K562 (cell line): ENCODE results near the gene LILRA6. TPM values are rescaled to one million over a fixed set of nuclear protein-coding genes. Genes with fewer than 3 reads are reported as not detected.

Source experiments
- CHD4 ChIP-seq: fragments of 200-600 bp; sonication (generic); IDR thresholded peaks from 3 replicates; pipeline ENCODE4 v1.6.1; 2012; ENCODE audit warnings: low read depth, mild to moderate bottlenecking, mixed read lengths, low read length, inconsistent platforms; ENCODE audit not compliant: insufficient read depth, insufficient replicate concordance, poor library complexity, severe bottlenecking
- CTBP1 ChIP-seq: fragments of 450-650 bp; IDR thresholded peaks from 2 replicates; pipeline ENCODE4 v1.6.1; 2016; ENCODE audit warnings: borderline replicate concordance
- EWSR1 ChIP-seq: fragments of 450-650 bp; IDR thresholded peaks from 2 replicates; pipeline ENCODE4 v1.6.1; 2018; ENCODE audit warnings: borderline replicate concordance, mild to moderate bottlenecking, low read depth, moderate library complexity; ENCODE audit not compliant: partially characterized antibody
- FOXK1 ChIP-seq: sonication (generic); formaldehyde crosslinking; IDR thresholded peaks from 2 replicates; pipeline ENCODE4 v1.8.0; 2022; ENCODE audit warnings: missing genetic modification reagents, mild to moderate bottlenecking, borderline replicate concordance
- FUS ChIP-seq: fragments of 200-400 bp; formaldehyde crosslinking; optimal IDR thresholded peaks from 2 replicates; pipeline ENCODE3; 2017; ENCODE audit warnings: low read depth, low read length
- GATA2 ChIP-seq: sonication (generic); formaldehyde crosslinking; IDR thresholded peaks from 2 replicates; pipeline ENCODE4 v1.4.0; 2020; ENCODE audit warnings: mild to moderate bottlenecking, missing genetic modification reagents
- GATAD2B ChIP-seq: fragments of 450-650 bp; IDR thresholded peaks from 2 replicates; pipeline ENCODE4 v1.6.1; 2017; ENCODE audit warnings: mild to moderate bottlenecking, borderline replicate concordance
- HDAC3 ChIP-seq: fragments of 450-650 bp; IDR thresholded peaks from 2 replicates; pipeline ENCODE4 v1.6.1; 2018; ENCODE audit warnings: borderline replicate concordance, mild to moderate bottlenecking, moderate library complexity; ENCODE audit not compliant: partially characterized antibody
- PRMT5 ChIP-seq: sonication (generic); formaldehyde crosslinking; IDR thresholded peaks from 2 replicates; pipeline ENCODE4 v1.5.0; 2020; ENCODE audit warnings: missing genetic modification reagents
- PTBP1 ChIP-seq: fragments of 200-400 bp; formaldehyde crosslinking; IDR thresholded peaks from 2 replicates; pipeline ENCODE4 v1.6.1; 2017; ENCODE audit warnings: low read depth, low read length
- RBM39 ChIP-seq: fragments of 200-400 bp; formaldehyde crosslinking; optimal IDR thresholded peaks from 2 replicates; pipeline ENCODE3; 2018; ENCODE audit warnings: low read depth, low read length
- RFX1 ChIP-seq: fragments of 450-650 bp; IDR thresholded peaks from 2 replicates; pipeline ENCODE4 v1.6.1; 2016; ENCODE audit warnings: mild to moderate bottlenecking, moderate library complexity
- SLC30A9 ChIP-seq: fragments of 250-450 bp; sonication (Bioruptor Pico); IDR thresholded peaks from 2 replicates; pipeline ENCODE4 v1.8.0; 2022; ENCODE audit warnings: mild to moderate bottlenecking, moderate library complexity
- ZC3H4 ChIP-seq: sonication (generic); formaldehyde crosslinking; IDR thresholded peaks from 2 replicates; pipeline ENCODE4 v1.9.0; 2021; ENCODE audit warnings: missing genetic modification reagents, borderline replicate concordance
- ZFP30 ChIP-seq: fragments of 250-450 bp; sonication (Bioruptor Pico); IDR thresholded peaks from 2 replicates; pipeline ENCODE4 v1.8.0; 2022; ENCODE audit warnings: moderate library complexity, mild to moderate bottlenecking, inconsistent platforms, borderline replicate concordance
- ZNF175 ChIP-seq: fragments of 200-800 bp; sonication (Bioruptor generic); IDR thresholded peaks from 2 replicates; pipeline ENCODE4 v1.6.1; 2016; ENCODE audit warnings: low read depth, mild to moderate bottlenecking, missing genetic modification characterization, missing compliant biosample characterization
- ZNF24 ChIP-seq: fragments of 450-650 bp; IDR thresholded peaks from 2 replicates; pipeline ENCODE4 v1.6.1; 2016
- ZNF384 ChIP-seq: IDR thresholded peaks from 2 replicates; pipeline ENCODE4 v1.6.1; 2012; ENCODE audit warnings: low read depth, low read length, improper control_type of control experiment
- polyA plus RNA-seq, 8 experiments: library from polyadenylated mRNA; depleted of rRNA in 4 of 8; stranded (reverse) in 5 of 8; unstranded in 3 of 8; fragments of >200 nt; fragmentation: Nextera tagmentation in 2 of 8; fragmentation: Illumina TruSeq in 1 of 8; extraction: Ambion mirVana in 2 of 8; extraction: Trizol in 1 of 8; gene quantifications; 2 replicates each; pipeline versions ENCODE4 v1.2.1 to v1.2.3, GENCODE V29; 2011 to 2014; ENCODE audit warnings: inconsistent platforms in 1 of 8, missing spikeins in 1 of 8
- total RNA-seq, 7 experiments: library from RNA; depleted of rRNA in 6 of 7; stranded (reverse); fragments of >200 nt in 6 of 7; fragmentation: Illumina TruSeq in 2 of 7; extraction: Trizol in 2 of 7; gene quantifications; 2 replicates each; pipeline versions ENCODE4 v1.2.1 to v1.2.3, GENCODE V29; 2011 to 2021; ENCODE audit warnings: low replicate concordance in 1 of 7
- TF ChIP-seq, protein P1 (sequence below): sonication (generic); formaldehyde crosslinking; IDR thresholded peaks from 2 replicates; pipeline ENCODE4 v1.8.1; 2023; ENCODE audit warnings: mild to moderate bottlenecking, missing genetic modification reagents
- TF ChIP-seq, protein P2 (sequence below): sonication (generic); formaldehyde crosslinking; IDR thresholded peaks from 2 replicates; pipeline ENCODE4 v1.8.1; 2023; ENCODE audit warnings: mild to moderate bottlenecking, missing genetic modification reagents, moderate library complexity
- TF ChIP-seq, protein P3 (sequence below): sonication (generic); formaldehyde crosslinking; IDR thresholded peaks from 2 replicates; pipeline ENCODE4 v1.8.0; 2022; ENCODE audit warnings: mild to moderate bottlenecking, missing genetic modification reagents, borderline replicate concordance
- TF ChIP-seq, protein P4 (sequence below): fragments of 250-450 bp; sonication (Bioruptor Pico); IDR thresholded peaks from 2 replicates; pipeline ENCODE4 v1.5.1; 2021; ENCODE audit warnings: mild to moderate bottlenecking

Gene LILRA6
- total and polyA plus RNA-seq, 9 of the 15 experiments (the other 6 are each of a cell fraction or from before 2014, with no cell fraction given) = 0.03 TPM; not detected in 8

DNA sequence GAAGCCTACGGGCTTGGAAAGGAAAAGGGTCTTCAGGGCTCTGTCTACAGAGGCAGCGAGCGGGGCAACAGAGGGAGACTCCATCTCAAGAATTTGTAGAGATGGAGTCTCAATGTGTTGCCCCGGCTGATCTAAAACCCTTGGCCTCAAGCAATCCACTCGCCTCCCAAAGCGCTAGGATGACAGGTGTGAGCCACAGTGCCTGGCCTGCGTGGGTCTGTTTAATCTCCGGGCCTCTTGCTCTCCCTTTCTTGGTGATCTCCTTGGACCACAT, 33.9 kb downstream of the LILRA6 start (continued):
- TF ChIP-seq RBM39 (no peak), GATA2 (CRISPR knock-in tag) (no peak), GATAD2B (no peak), ZNF24 (no peak), EWSR1 (no peak), CTBP1 (no peak), ZNF175 (no peak), FOXK1 (CRISPR knock-in tag) (no peak), ZFP30 (CRISPR knock-in tag) (no peak), ZNF384 (no peak), SLC30A9 (CRISPR knock-in tag) (no peak), ZC3H4 (no peak), CHD4 (no peak), HDAC3 (no peak), PRMT5 (CRISPR knock-in tag) (no peak), RFX1 (no peak), PTBP1 (0 out of 2 replicates have a peak, but pooled peaks have one; percentile 30), FUS (peak; percentile 40)
- TF ChIP-seq, protein P1, sequence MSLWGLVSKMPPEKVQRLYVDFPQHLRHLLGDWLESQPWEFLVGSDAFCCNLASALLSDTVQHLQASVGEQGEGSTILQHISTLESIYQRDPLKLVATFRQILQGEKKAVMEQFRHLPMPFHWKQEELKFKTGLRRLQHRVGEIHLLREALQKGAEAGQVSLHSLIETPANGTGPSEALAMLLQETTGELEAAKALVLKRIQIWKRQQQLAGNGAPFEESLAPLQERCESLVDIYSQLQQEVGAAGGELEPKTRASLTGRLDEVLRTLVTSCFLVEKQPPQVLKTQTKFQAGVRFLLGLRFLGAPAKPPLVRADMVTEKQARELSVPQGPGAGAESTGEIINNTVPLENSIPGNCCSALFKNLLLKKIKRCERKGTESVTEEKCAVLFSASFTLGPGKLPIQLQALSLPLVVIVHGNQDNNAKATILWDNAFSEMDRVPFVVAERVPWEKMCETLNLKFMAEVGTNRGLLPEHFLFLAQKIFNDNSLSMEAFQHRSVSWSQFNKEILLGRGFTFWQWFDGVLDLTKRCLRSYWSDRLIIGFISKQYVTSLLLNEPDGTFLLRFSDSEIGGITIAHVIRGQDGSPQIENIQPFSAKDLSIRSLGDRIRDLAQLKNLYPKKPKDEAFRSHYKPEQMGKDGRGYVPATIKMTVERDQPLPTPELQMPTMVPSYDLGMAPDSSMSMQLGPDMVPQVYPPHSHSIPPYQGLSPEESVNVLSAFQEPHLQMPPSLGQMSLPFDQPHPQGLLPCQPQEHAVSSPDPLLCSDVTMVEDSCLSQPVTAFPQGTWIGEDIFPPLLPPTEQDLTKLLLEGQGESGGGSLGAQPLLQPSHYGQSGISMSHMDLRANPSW (CRISPR knock-in tag) = no peak; the same call in 1 of the 2 replicates
- TF ChIP-seq, protein P2, sequence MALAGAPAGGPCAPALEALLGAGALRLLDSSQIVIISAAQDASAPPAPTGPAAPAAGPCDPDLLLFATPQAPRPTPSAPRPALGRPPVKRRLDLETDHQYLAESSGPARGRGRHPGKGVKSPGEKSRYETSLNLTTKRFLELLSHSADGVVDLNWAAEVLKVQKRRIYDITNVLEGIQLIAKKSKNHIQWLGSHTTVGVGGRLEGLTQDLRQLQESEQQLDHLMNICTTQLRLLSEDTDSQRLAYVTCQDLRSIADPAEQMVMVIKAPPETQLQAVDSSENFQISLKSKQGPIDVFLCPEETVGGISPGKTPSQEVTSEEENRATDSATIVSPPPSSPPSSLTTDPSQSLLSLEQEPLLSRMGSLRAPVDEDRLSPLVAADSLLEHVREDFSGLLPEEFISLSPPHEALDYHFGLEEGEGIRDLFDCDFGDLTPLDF = peak; percentile 7; the same call in 1 of the 2 replicates
- TF ChIP-seq, protein P3, sequence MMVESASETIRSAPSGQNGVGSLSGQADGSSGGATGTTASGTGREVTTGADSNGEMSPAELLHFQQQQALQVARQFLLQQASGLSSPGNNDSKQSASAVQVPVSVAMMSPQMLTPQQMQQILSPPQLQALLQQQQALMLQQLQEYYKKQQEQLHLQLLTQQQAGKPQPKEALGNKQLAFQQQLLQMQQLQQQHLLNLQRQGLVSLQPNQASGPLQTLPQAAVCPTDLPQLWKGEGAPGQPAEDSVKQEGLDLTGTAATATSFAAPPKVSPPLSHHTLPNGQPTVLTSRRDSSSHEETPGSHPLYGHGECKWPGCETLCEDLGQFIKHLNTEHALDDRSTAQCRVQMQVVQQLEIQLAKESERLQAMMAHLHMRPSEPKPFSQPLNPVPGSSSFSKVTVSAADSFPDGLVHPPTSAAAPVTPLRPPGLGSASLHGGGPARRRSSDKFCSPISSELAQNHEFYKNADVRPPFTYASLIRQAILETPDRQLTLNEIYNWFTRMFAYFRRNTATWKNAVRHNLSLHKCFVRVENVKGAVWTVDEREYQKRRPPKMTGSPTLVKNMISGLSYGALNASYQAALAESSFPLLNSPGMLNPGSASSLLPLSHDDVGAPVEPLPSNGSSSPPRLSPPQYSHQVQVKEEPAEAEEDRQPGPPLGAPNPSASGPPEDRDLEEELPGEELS (CRISPR knock-in tag) = no peak
- TF ChIP-seq, protein P4, sequence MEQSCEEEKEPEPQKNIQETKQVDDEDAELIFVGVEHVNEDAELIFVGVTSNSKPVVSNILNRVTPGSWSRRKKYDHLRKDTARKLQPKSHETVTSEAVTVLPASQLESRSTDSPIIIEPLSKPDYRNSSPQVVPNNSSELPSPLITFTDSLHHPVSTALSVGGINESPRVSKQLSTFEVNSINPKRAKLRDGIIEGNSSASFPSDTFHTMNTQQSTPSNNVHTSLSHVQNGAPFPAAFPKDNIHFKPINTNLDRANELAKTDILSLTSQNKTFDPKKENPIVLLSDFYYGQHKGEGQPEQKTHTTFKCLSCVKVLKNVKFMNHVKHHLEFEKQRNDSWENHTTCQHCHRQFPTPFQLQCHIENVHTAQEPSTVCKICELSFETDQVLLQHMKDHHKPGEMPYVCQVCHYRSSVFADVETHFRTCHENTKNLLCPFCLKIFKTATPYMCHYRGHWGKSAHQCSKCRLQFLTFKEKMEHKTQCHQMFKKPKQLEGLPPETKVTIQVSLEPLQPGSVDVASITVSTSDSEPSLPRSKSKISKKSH (CRISPR knock-in tag) = no peak
